Adrenal gland (tissue), 12 donors: ENCODE results near the gene TRIL. TPM values are rescaled to one million over a fixed set of nuclear protein-coding genes. Genes with fewer than 3 reads are reported as not detected.

ENCODE experiments used
- DNase-seq, 7 donors: peaks; one replicate each; pipeline ENCODE4 v3.0.0-alpha.2; 2019 to 2020
- H3K27ac ChIP-seq, 5 donors: fragments of 200-600 bp; sonication (generic) in 4 of 5; 1 replicate in 3 of 5; 2 replicates in 2 of 5; pipeline versions ENCODE4 v1.5.1 to v1.8.0; 2016 to 2020; ENCODE audit warnings: mild to moderate bottlenecking in 1 of 5
- H3K27me3 ChIP-seq: fragments of 200-600 bp; 2 replicates; pipeline ENCODE4 v1.8.0; 2021
- H3K36me3 ChIP-seq, 2 donors: fragments of 200-600 bp; replicated peaks in 1 of 2; 1 replicate in 1 of 2; 2 replicates in 1 of 2; pipeline versions ENCODE4 v1.5.1 to v1.8.0; 2018 to 2022
- H3K4me1 ChIP-seq, 2 donors: fragments of 200-600 bp; replicated peaks in 1 of 2; 1 replicate in 1 of 2; 2 replicates in 1 of 2; pipeline versions ENCODE4 v1.5.1 to v1.8.0; 2018 to 2021
- H3K4me3 ChIP-seq, 4 donors: fragments of 200-600 bp; sonication (generic) in 3 of 4; one replicate each; pipeline ENCODE4 v1.5.1; 2016 to 2018
- H3K9me3 ChIP-seq, 3 donors: fragments of 200-600 bp; sonication (generic) in 1 of 3; replicated peaks in 1 of 3; 1 replicate in 2 of 3; 2 replicates in 1 of 3; pipeline versions ENCODE4 v1.5.1 to v1.8.0; 2016 to 2021
- CTCF ChIP-seq, 6 experiments: fragments of 450-650 bp in 4 of 6; fragments of 200-600 bp in 2 of 6; sonication (generic) in 1 of 6; IDR thresholded peaks; 1 replicate in 5 of 6; 2 replicates in 1 of 6; pipeline versions ENCODE4 v1.5.1 to v1.8.0; 2016 to 2021; ENCODE audit warnings: antibody characterized with exemption in 6 of 6, mild to moderate bottlenecking in 2 of 6, moderate library complexity in 1 of 6
- POLR2A ChIP-seq, 2 donors: fragments of 450-650 bp; IDR thresholded peaks; one replicate each; pipeline ENCODE4 v1.6.1; 2017; ENCODE audit warnings: antibody characterized with exemption in 2 of 2, mild to moderate bottlenecking in 2 of 2, moderate library complexity in 1 of 2
- WGBS, 4 donors: extraction: QIAGEN DNeasy Blood & Tissue Kit in 2 of 4; methylation state at CpG; one replicate each; pipeline versions ENCODE4 v1.1.5 to v1.1.7; 2013 to 2017; 5-methylcytosine and 5-hydroxymethylcytosine counted together
- intact Hi-C, 2 donors: fragments of 100-400 bp; cut with DNase I; formaldehyde crosslinking; loops; one replicate each; pipeline versions ENCODE4 v1.14.1 to v1.15.0; 2022 to 2023
- polyA plus RNA-seq, 3 donors: library from polyadenylated mRNA; stranded (reverse); fragments of 200-250 nt in 2 of 3; fragments of 350-450 nt in 1 of 3; fragmentation: Illumina TruSeq in 1 of 3; extraction: RNeasy Lipid Tissue Mini Kit (QIAGEN cat#74804) in 1 of 3; gene quantifications; one replicate each; pipeline ENCODE4 v1.2.3, GENCODE V29; 2013 to 2014
- total RNA-seq, 9 donors: library from RNA; depleted of rRNA in 4 of 9; stranded (reverse); fragments of >200 nt in 4 of 9; fragments of 120-200 nt in 1 of 9; fragmentation: NEBNext Ultra II Directional in 1 of 9; extraction: Animal tissue kit (Norgen Biotek cat#: 25700) in 1 of 9; gene quantifications; one replicate each; pipeline versions ENCODE4 v1.1.0 to v1.2.4, GENCODE V29; 2013 to 2023
- donor health status: healthy with polysubstance abuse.
- donor health status: Bipolar disorder and iron deficiency.
- donor health status: DM: yes; HTN: yes; CAD: no.
- donor health status: DM: no; HTN: no; CAD: no.
- donor health status: DM: no; HTN: no; CAD: no.
- donor health status: DM: yes; HTN: yes; CAD: no.

The TRIL gene
- total and polyA plus RNA-seq, 12 donors, result 1.3 to 17.1 (median 5.1) TPM

GRCh38 chr7:28992798-28993197 is 34.7 kb upstream of the TRIL start:
- no peaks in the 10 kb centered on the region for H3K36me3 ChIP-seq
- no peak overlapping the region for H3K27ac ChIP-seq
- peaks cover 0 to 6% of the 10 kb centered on the region in 2 donors for H3K4me1 ChIP-seq
- no peak for DNase-seq
- intact Hi-C loops, result no loop called here
- 30 to 80% (median 71%) methylated on average over 1 of the region's 1 CpG for WGBS, 4 donors
- H3K4me3 ChIP-seq, result no peak overlapping the region
- no peak for TF ChIP-seq POLR2A (IDR thresholded peaks at IDR 0.05)
- TF ChIP-seq CTCF (IDR thresholded peaks at IDR 0.05), result no peak
- no peaks in the 10 kb centered on the region for H3K9me3 ChIP-seq
- H3K27me3 ChIP-seq, result no peaks in the 10 kb centered on the region

GRCh38 chr7:28990200-28990960 is 32.2 kb upstream of the TRIL start:
- 82 to 94% (median 88%) methylated on average over 11 of the region's 11 CpGs for WGBS, 4 donors
- Histone ChIP-seq H3K4me1 (peaks cover 0 to 14% of the 10 kb centered on the region in 2 donors), H3K27me3 (no peaks in the 10 kb centered on the region), H3K36me3 (no peaks in the 10 kb centered on the region), H3K4me3 (no peak overlapping the region), H3K27ac (no peak overlapping the region), H3K9me3 (no peaks in the 10 kb centered on the region)
- intact Hi-C loops, result no loop called here
- DNase-seq, result peak in 1 of 7 donors; percentile 28
- TF ChIP-seq POLR2A (IDR thresholded peaks at IDR 0.05) (no peak), CTCF (IDR thresholded peaks at IDR 0.05) (no peak)

- intact Hi-C loops, result no loop called here
- H3K9me3 ChIP-seq, result no peaks in the 10 kb centered on the region
- TF ChIP-seq CTCF (IDR thresholded peaks at IDR 0.05) (no peak), POLR2A (IDR thresholded peaks at IDR 0.05) (no peak)
- no peaks in the 10 kb centered on the region for H3K27me3 ChIP-seq
- WGBS, 4 donors, result 79 to 92% (median 87%) methylated on average over 6 of the region's 6 CpGs
- no peak overlapping the region for H3K4me3 ChIP-seq
- peak overlapping the region in 1 of 5 donors; percentile 6 for H3K27ac ChIP-seq
- no peaks in the 10 kb centered on the region for H3K36me3 ChIP-seq
- H3K4me1 ChIP-seq, result peaks cover 0 to 22% of the 10 kb centered on the region in 2 donors
- no peak for DNase-seq
Observed at GRCh38 chr7:28989211-28989980, 31.3 kb upstream of the TRIL start.

GRCh38 chr7:28988810-28989209 is 30.7 kb upstream of the TRIL start:
- H3K27ac ChIP-seq, result peak overlapping the region in 1 of 5 donors; percentile 6
- no peak for TF ChIP-seq POLR2A (IDR thresholded peaks at IDR 0.05)
- TF ChIP-seq CTCF (IDR thresholded peaks at IDR 0.05), result no peak
- intact Hi-C loops, result no loop called here
- WGBS, 4 donors, result 58 to 78% (median 74%) methylated on average over 4 of the region's 4 CpGs
- no peaks in the 10 kb centered on the region for H3K36me3 ChIP-seq
- peak in 5 of 7 donors; percentile 8 to 58 (median 32) for DNase-seq
- H3K4me1 ChIP-seq, result peaks cover 0 to 28% of the 10 kb centered on the region in 2 donors
- no peak overlapping the region for H3K4me3 ChIP-seq
- H3K9me3 ChIP-seq, result no peaks in the 10 kb centered on the region
- H3K27me3 ChIP-seq, result no peaks in the 10 kb centered on the region
